Measurements from ENCODE around the gene RHBDL3. TPM values are rescaled to one million over a fixed set of nuclear protein-coding genes. Genes with fewer than 3 reads are reported as not detected.

Gene RHBDL3
- total RNA-seq, 4 donors from 2014 or later: not detected

DNA sequence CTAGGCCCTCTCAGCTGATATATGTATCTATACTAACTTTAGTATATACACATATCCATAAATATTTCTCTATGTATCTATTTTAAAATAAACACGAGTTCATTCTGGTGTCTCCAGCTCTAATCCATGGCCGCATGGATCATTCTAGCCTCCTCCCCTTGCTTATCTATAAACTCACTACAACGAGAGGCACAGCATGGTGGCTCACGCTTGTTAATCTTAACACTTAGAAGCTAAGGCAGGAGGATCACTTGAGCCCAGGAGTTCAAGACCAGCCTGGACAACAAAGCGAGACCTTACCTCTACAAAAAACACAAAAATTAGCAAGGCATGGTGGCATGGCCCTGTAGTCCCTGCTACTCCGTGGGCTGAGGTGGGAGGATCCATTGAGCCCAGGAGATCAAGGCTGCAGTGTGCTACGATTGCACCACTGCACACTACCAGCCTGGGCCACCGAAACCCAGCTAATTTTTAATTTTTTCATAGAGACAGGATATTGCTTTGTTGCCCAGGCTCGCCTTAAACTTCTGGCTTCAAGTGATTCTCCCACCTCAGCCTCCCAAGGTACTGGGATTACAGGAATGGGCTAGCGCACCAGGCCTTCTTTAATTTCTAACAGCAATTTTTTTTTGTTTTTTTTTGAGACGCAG is 80.4 kb downstream of the RHBDL3 start:
- Histone ChIP-seq H3K9me3 (no peaks in the 10 kb centered on the region), H3K4me3 (no peak overlapping the region), H3K36me3 (no peaks in the 10 kb centered on the region), H3K27me3 (no peaks in the 10 kb centered on the region), H3K27ac (no peak overlapping the region), H3K4me1 (peaks cover 2 to 23% of the 10 kb centered on the region in 2 donors)
- intact Hi-C loops (cut with DNase I; ENCODE audit: low total_unique reads): no loop called here
- in situ Hi-C loops (cut with MboI; ENCODE audit: low sequenced_read_pairs in 4 of 4): loop anchor here in 1 of 4 donors (25.0 kb wide), 1 partner anchor 334 kb away; the partner anchor contains the start of gene LRRC37B
- DNase-seq (no peak), ATAC-seq (no peak)
- TF ChIP-seq CTCF (IDR thresholded peaks at IDR 0.05 in 4 of 5, conservative IDR thresholded peaks at IDR 0.05 in 1 of 5): no peak
- TF ChIP-seq POLR2A (IDR thresholded peaks at IDR 0.05): no peak

GRCh38 chr17:32348483-32348800 is 82.8 kb downstream of the RHBDL3 start:
- Histone ChIP-seq H3K9me3 (no peaks in the 10 kb centered on the region), H3K4me1 (peaks cover 24 to 28% of the 10 kb centered on the region in 2 donors), H3K4me3 (no peak overlapping the region), H3K27me3 (no peaks in the 10 kb centered on the region), H3K27ac (no peak overlapping the region), H3K36me3 (peaks cover 0 to 14% of the 10 kb centered on the region in 2 donors)
- ATAC-seq (no peak), DNase-seq (no peak)
- in situ Hi-C loops (cut with MboI; ENCODE audit: low sequenced_read_pairs in 4 of 4): loop anchor here in 1 of 4 donors (25.0 kb wide), 1 partner anchor 336 kb away; the partner anchor contains the start of gene LRRC37B
- TF ChIP-seq POLR2A (IDR thresholded peaks at IDR 0.05) (no peak), CTCF (IDR thresholded peaks at IDR 0.05 in 4 of 5, conservative IDR thresholded peaks at IDR 0.05 in 1 of 5) (no peak)
- intact Hi-C loops (cut with DNase I; ENCODE audit: low total_unique reads): no loop called here

GRCh38 chr17:32349503-32349853 is 83.8 kb downstream of the RHBDL3 start:
- no peak for DNase-seq

DNA sequence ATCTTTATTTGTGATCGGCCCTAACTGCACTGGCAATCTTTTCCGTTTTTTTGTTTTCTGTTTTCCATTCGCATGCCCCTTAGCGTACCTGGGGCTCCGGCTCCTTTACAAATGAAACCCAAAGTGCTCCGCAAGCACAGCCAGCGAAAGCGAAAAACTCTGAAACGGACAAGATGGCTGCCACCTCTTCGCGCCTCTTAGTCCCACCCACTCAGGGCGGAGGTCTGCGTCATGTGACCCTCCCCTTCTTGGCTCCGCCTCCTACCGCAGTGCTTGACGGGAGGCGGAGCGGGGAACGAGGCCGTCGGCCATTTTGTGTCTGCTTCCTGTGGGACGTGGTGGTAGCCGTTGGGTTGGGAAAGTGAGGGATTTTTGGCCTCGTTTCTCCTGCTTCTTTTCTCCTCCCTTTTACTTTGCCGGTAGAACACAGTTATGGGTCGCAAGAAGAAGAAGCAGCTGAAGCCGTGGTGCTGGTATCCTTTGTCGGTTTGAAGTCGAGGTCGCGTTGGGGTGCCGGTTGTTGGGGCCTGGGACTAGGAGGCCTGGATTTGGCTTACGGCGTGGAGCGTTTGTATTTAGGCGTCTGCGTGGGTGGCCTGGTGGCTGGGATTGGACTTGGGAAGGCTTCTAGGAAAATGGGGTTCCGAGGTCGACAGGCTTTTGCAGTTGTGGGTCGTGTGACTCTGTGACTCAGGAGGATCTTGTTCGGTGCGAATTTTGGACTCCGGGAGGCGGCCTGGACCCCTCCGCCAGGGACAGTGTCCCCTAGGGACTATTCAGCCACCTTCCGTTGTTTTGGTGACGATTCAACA is 84.4 kb downstream of the RHBDL3 start, which contains the start of gene ZNF207:
TSS of gene ZNF207 (plus strand) at position 304 of the 812 bp plus-strand sequence. CDS start at position 433, 129 bp downstream.
- H3K27me3 ChIP-seq: no peaks in the 10 kb centered on the region
- peak within 1 kb of the TSS; percentile 67 to 96 (median 87) for H3K4me3 ChIP-seq
- in situ Hi-C loops (cut with MboI; ENCODE audit: low sequenced_read_pairs in 4 of 4) (loop anchor here in 1 of 4 donors (25.0 kb wide), 2 partner anchors 338 to 463 kb away; partner anchors contain the start of gene LRRC37B), intact Hi-C loops (cut with DNase I; ENCODE audit: low total_unique reads) (loop anchor here (5.0 kb wide), 1 partner anchor 132 kb away; no protein-coding TSS in a partner anchor)
- no peaks in the 10 kb centered on the region for H3K9me3 ChIP-seq
- peaks cover 0 to 28% of the 10 kb centered on the region in 2 donors for H3K36me3 ChIP-seq
- no peak for TF ChIP-seq CTCF (IDR thresholded peaks at IDR 0.05 in 4 of 5, conservative IDR thresholded peaks at IDR 0.05 in 1 of 5)
- peak; percentile 84 to 85 for TF ChIP-seq POLR2A (IDR thresholded peaks at IDR 0.05)
- H3K4me1 ChIP-seq: peaks cover 38 to 44% of the 10 kb centered on the region in 2 donors
- ATAC-seq: peak; percentile 96 to 98
- H3K27ac ChIP-seq: peak within 1 kb of the TSS; percentile 96 to 100 (median 98)
- DNase-seq: peak; percentile 96

More at GRCh38 chr17:32349503-32349853, 83.8 kb downstream of the RHBDL3 start:
- Histone ChIP-seq H3K4me1 (peaks cover 32 to 38% of the 10 kb centered on the region in 2 donors), H3K36me3 (peaks cover 0 to 22% of the 10 kb centered on the region in 2 donors), H3K9me3 (no peaks in the 10 kb centered on the region), H3K4me3 (peak overlapping the region; percentile 67 to 96 (median 87)), H3K27ac (peak overlapping the region; percentile 96 to 100 (median 98)), H3K27me3 (no peaks in the 10 kb centered on the region)
- in situ Hi-C loops (cut with MboI; ENCODE audit: low sequenced_read_pairs in 4 of 4) (loop anchor here in 1 of 4 donors (25.0 kb wide), 1 partner anchor 337 kb away; the partner anchor contains the start of gene LRRC37B), intact Hi-C loops (cut with DNase I; ENCODE audit: low total_unique reads) (no loop called here)
- peak in 1 of 2 donors; percentile 22 for ATAC-seq
- TF ChIP-seq CTCF (IDR thresholded peaks at IDR 0.05 in 4 of 5, conservative IDR thresholded peaks at IDR 0.05 in 1 of 5): no peak
- TF ChIP-seq POLR2A (IDR thresholded peaks at IDR 0.05): no peak
